ENCODE measurements around the gene NUBP1.

GRCh38 chr16:10708969-10709368 lies 34.7 kb upstream of the NUBP1 start:
- TF ChIP-seq EZH2 (IDR thresholded peaks at IDR 0.05) (no peak), EZH2phosphoT487 (IDR thresholded peaks at IDR 0.05) (no peak), CTCF (IDR thresholded peaks at IDR 0.05) (no peak)
